Activated gamma-delta T cell treated with Interleukin-2 at 50 U/mL for 16 hours (primary cell): ENCODE data around the gene CFAP410.

Experiments used
- DNase-seq: peaks from one replicate; pipeline ENCODE4 v3.0.0-alpha.2; 2020

CFAP410 gene

GRCh38 chr21:44338971-44339910 is at the start of gene CFAP410:
TSS of gene CFAP410 (minus strand) at chr21:44339390. CDS start at chr21:44339194, 196 bp downstream.
- peak; percentile 92 for DNase-seq

DNA sequence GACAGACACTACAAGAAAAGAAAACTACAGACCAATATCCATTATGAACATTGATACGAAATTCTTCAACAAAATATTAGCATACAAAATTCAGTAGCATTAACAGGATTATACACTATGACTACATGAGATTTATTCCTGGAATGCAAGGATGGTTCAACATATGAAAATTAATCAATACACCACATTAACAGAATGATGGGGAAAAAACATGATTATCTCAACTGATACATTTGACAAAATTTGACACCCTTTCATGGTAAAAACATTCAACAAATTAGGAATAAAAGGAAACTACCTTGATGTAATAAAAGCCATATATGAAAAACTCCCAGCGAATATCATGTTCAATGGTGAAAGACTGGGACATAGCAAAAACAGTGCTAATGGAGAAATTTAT is 45.8 kb upstream of the CFAP410 start:
- no peak for DNase-seq

GRCh38 chr21:44383216-44383615 is 44.0 kb upstream of the CFAP410 start:
- DNase-seq: no peak

DNA sequence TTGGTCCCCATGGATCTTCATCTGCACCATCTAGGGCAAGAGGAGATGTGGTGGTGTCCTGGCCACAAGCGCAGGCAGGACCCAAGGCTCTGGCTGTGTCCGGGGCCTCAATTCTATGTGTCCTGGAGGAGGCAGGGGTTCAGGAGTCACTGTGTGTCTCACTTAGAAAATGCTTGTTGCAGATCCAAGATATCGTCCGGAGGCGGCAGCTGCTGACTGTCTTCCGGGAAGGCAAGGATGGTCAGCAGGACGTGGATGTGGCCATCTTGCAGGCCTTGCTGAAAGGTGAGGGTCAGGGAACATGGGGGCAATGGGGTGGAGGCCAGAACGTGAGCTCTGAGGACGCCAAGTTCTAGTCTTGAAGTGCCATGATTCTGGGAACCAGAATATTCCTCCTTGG is 43.3 kb upstream of the CFAP410 start:
- DNase-seq: no peak

DNA sequence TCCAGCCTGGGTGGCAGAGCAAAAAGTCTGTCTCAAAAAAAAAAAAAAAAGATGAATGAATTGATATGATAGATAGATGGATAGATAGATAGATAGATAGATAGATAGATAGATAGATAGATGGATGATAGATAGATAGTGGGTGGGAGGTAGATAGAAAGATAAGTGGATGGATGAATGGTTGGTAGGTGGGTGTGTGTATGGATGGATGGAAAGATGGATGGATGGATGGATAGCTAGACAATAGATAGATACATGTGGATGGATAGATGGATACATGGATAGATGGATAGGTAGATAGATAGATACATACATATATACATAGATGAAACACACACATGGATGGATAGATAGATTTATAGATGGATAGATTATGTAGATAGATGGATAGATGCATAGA is 42.7 kb upstream of the CFAP410 start:
- no peak for DNase-seq

DNA sequence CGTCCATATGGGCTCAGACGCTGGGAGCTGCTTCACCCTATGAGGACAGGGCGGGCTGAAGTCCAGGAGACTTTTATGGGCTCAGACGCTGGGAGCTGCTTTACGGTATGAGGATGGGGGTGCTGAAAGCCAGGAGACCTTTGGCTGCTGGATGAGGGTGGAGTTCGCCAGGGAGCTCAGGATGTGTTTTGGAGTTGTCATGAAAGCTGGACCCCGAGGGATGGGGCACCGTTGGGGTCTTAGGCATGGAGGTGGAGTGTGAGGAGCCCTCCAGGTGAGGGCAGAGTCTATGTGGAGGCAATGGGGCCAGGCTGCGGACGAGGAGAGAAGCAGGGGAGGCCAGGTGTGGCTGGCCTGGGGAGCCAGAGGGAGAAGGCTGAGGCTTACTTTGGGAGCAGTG is 41.7 kb upstream of the CFAP410 start:
- DNase-seq: no peak

DNA sequence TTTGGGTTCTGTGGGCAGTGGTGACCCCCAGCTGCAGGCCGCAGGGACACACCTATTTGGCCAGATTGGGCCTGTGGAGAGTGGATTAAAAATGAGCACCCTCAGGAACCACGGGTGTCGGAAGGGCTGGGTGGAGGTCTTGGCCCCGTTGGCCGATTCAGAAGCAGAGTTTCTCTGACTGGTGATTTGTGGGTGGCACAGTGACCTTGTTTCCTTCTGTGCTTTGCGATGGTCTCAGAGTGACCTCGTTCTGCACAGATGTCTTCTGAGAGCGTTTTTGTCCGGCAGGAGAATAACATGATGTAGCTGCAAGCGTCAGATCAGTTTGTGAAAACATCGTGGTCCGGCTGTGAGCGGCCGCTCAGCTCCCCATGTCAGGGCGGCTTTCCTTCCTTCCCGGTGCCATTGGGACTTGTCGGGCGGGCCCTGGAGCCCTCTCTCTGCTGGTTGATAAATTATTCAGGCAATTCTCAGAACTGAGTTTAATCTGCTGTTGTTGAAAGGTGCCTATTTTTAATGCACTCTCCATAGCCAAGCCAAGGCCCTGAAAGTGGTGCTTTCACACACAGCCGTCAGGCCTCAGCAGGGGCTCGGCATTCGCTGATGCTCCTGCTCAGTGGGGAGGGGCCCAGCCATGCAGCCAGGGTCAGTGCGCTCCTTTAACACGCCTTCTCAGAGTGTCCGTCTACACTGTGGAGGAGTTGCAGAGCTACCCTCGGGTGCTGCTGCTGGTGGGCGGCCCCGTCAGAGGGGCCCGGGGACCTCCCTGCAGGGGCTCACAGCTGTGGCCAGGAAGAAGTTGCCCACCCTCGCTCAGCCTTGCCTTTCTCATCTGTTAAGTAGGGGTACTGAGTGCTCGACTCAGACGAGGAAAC is 41.0 kb upstream of the CFAP410 start:
- DNase-seq: no peak

GRCh38 chr21:44379515-44379848 is 40.3 kb upstream of the CFAP410 start:
- no peak for DNase-seq

- no peak for DNase-seq
These were observed 39.7 kb upstream of the CFAP410 start for GRCh38 chr21:44378646-44379514.

DNA sequence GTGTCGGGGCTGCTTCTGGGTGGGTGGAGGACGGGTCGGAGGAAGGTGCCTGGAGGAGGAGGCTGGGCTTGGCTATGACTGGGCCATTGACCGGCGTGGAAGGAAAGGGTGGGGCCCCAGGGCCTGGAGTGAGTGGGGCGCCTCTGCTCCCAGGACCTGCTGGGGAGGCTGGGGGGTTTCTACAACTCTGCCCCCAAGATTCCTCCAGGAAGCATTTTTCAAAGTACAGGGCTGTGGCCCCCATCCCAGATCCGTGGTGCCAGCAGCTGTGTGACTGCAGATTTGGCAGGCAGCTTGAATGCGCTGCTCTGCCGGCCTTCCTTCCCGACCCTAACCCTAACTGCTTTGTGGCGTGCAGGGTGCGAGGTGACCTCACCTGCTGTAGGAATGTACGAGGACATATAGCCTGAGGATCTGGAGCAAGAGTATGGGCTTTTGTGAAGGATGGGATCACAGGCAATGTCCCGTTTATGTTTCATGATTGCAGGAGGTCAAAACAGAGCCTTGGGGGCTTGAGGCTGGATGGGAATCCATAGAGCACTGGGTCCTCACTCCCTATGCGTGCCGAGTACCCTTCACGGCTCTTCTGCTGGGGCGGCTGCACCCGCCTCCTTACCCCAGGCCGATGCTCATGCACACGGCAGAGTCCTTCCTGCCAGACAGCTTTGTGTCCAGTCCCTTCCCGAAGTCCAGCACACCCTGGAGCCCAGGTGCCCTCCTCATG is 38.9 kb upstream of the CFAP410 start:
- no peak for DNase-seq

GRCh38 chr21:44377201-44377921 is 38.2 kb upstream of the CFAP410 start:
- no peak for DNase-seq

GRCh38 chr21:44376606-44377005 is 37.4 kb upstream of the CFAP410 start:
- no peak for DNase-seq

GRCh38 chr21:44375761-44376241 is 36.6 kb upstream of the CFAP410 start:
- DNase-seq: no peak

GRCh38 chr21:44375281-44375651 is 36.1 kb upstream of the CFAP410 start:
- peak; percentile 46 for DNase-seq

DNA sequence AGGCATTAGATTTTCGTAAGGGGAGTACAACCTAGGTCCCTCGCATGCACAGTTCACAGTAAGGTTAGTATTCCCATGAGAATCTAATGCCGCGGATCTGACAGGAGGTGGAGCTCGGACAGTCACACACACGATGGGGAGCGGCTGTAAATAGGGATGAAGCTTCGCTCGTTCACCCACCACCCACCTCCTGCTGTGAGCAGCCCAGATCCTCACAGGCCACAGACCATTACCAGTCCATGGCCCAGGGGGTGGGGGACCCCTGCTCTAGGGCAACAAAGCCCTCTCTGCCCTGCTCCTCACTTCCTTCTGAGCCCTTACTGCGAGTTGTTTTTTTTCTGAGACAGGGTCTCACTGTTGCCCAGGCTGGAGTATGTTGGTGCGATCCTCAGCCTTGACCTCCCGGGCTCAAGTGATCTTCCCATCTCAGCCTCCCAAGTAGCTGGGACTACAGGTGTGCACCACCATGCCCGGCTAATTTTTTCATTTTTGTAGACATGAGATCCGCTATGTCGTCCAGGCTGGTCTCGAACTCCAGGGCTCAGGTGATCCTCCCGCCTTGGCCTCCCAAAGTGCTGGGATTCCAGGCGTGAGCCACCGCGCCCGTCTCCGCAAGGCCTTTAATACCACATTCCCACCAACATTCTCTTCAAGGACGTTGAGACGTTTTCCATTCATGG is 35.6 kb upstream of the CFAP410 start:
- no peak for DNase-seq

DNA sequence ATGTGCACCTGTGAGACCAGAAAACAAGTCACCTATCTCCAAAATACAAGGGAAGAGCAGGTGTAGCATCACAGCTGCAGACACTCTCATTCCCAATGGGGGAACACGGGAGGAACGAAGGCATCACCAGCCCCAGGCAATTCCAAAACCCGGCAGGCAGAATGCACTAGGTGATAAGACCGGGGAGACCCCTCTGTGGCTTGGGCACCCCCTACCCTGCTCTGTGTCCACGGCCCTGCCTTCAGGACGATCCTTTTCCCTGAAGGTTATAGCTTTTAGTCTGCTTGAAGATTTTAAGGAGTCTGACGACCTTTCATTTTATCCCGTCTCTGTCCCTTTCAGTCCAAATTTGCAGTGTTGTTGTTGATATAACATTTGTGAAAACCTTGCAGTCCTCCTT is 33.4 kb upstream of the CFAP410 start:
- DNase-seq: no peak

- no peak for DNase-seq
These were observed 32.4 kb upstream of the CFAP410 start for GRCh38 chr21:44371596-44371995.

DNA sequence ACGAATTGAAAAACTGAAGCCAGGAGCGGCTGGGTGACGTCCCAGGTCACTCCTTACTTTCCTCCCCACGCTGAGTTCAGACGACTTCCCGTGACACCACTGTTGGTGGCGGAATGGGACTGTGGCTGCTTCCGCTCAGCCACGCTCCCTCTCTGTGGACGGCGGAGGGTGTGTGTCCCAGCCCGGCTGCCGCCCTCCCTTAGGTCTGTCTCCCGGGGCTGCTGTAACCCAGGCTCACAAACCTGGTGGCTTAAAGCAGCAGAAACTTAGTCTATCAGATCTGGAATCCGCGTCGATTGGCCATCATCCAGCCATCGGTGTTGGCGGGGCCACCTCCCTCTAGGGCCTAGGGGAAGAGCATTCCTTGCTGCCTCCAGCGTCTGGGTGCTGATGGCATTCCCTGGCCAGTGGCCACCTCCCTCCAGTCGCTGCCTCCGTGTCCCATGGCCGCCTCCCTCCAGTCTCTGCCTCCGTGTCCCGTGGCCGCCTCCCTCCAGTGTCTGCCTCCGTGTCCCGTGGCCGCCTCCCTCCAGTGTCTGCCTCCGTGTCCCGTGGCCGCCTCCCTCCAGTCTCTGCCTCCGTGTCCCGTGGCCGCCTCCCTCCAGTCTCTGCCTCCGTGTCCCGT is 31.7 kb upstream of the CFAP410 start:
- DNase-seq: no peak

DNA sequence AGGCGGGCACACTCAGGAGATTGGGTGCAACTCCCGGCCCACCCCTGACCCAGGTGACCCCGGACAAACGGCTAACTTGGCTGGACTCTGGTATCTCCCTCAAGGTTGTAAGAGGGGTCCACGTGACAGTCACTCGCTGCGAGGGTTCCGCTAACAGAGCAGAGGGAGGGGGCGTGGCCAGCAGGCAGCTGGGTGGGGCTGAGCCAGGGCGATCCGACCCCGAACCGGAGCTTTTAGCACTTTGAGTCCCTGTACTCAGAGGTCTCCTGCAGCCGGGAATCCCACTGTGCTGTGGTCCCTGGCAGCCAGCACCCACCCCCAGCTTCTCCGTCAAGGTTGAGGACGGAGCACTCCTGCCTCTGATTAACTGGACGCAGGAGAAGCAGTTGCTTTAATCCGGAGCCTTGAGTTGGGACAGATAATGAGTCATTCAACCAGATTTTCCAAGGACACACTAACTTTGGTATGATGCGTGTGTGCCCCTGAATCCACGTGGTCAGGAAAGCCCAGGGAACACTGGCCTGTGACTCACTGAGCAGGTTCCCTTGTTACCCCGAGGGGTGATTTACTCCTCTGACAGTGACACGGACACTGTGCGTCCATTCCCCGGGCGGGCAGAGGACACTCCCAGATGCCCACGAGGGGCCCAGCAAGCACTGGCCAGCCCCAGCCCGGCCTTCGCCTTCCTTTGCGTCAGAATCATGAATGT is 31.0 kb upstream of the CFAP410 start:
- DNase-seq: no peak
